ENCODE measurements around the gene TMEM135.
"Not testable (repeated sequence)": the region's sequence is repeated elsewhere in the genome, so short reads cannot be mapped to it uniquely, and the experiment has no call there.

TMEM135 gene

DNA sequence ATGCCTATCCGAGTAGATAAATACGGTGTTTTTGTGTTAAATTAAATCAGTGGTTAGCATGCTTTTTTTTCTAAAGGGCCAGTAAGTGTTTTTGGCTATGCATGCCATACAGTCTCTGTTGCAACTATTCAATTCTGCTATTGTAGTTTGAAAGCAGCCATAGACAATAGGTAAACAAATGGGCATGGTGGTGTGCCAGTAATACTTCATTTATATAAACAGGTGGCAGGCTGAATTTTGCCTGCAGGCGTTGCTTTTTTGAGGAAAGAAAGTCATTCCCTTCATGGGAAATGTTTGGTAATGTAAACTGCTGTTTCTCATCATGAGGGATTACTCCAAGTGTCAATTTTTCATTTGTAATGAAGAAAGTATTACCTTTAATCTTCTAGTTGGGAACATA, 106.5 kb downstream of the TMEM135 start:
- no peak for DNase-seq

DNA sequence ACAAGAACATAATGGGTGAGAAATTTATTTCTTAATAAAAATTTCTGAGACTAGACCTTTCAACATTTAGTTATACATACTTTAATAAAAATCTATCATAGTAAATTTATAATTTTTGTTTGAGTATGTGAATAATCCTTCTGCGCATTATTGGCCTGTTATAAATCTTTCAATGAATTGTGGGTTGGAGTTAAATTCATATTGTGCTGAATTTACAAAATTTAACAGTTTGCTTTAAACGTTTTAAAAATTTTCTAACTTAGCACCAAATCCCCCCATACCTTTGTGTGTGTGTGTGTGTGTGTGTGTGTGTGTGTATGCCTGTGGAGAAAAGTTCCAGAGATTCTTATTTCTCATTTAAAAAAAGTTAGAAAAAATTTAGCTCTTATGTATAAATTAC, 111.0 kb downstream of the TMEM135 start:
- no peak for DNase-seq

DNA sequence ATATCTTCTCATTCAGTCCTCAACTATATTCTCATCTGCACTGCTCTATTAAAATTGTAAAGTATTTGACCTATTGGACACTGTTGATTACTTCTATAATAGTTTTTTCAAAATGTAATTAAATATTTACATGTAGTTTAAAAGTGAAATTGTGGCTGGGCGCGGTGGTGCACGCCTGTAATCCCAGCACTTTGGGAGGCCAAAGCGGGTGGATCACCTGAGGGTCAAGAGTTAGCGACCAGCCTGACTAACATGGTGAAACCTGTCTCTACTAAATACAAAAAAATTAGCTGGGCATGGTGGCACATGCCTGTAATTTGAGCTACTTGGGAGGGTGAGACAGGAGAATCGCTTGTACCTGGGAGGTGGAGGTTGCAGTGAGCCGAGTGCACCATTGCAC, 112.0 kb downstream of the TMEM135 start:
- not testable (repeated sequence) for DNase-seq

DNA sequence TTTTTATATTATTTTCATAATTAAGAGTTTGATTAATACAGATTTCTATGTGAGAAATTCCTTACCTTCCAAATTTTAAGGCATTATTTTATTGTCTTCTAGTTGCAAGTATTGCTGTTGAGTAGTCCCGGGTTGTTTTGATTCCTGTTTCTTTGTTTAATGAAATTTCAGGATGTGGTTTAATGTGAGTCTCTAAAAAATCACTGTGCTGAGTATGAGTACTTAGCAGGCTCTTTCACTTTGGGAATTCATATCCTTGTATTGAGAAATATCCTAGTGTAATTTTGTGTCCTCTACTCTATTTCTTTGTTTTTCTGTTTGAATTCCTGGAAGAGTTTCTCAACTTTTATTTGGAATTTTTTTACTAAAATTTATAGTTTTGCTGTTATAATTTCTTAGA, 113.2 kb downstream of the TMEM135 start:
- no peak for DNase-seq

DNA sequence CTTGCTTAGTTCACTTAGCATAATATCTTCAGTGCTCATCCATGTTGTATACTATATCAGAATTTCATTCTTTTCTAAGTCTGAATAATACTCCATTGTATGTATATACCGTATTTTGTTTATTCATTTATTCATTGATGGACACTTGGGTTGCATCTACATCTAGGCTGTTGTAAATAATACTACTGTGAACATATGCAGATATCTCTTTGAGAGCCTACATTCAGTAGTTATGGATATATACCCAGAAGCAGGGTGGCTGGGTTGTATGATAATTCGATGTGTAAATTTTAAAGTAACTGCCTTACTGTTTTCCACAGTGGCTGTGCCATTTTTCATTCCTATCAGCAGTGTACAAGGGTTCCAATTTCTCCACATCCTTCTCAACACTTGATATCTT, 116.5 kb downstream of the TMEM135 start:
- no peak for DNase-seq

DNA sequence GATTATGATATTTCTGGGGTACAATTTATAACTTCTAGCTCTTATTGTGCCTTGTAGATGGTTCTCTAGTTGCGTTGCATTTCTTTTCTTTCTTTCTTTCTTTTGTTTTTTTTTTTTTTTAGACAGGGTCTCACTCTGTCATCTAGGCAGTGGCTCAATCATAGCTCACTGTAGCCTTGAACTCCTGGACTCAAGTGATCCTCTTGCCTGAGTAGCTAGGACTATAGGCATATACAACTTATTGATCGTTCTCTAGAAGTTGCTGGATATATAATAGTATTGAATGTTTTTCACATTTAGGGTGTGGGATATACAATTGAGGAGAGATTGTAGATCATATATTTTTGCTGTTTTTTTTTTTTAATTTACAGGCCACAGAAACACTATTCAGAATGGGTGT, 119.2 kb downstream of the TMEM135 start:
- no peak for DNase-seq

DNA sequence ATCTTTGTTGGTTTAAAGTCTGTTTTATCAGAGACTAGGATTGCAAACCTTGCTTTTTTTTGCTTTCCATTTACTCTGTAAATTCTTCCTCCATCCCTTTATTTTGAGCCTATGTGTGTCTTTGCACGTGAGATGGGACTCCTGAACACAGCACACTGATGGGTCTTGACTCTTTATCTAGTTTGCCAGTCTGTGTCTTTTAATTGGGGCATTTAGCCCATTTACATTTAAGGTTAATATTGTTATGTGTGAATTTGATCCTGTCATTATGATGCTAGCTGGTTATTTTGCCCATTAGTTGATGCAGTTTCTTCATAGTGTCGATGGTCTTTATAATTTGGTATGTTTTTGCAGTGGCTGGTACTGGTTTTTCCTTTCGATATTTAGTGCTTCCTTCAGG, 131.3 kb downstream of the TMEM135 start:
- DNase-seq: not testable (repeated sequence)

DNA sequence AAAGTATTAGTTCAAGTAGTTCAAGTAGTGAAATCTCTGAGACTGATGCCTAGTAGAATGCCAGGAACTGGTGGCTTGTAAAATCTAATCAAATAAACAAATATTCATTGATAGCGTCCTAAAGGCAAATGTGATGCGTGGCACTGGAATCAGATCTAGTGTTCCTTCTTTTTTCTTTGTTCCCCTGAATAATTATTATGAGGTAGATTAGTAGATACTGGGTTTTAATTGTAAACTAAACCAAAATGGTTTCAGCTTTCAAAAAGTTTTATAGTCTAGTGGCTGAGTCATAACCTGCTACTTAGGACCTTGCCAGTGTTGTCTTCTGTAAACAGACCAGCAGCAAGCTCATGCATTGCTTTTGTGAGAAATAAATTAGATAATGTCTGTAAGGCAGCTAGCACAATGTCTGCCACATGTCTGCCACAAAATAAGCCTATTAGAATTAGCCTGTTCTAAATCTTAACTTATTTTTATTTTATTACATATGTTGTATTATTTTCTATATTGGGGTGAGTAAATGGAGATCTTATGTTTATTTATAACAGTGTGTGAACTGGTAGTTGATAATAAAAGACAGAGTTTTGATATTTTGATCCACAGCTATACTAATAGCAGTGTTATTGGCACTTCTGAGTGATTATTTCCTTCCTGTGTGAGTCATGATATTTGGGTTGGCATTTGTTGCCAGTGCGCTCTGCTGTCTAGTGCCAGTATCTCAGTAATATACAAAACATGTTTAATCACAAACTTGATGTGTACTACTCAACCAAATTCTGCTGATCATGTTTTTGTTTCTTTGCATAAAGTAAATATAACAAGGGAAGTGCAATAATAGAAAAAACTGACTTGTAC, 135.7 kb downstream of the TMEM135 start:
- no peak for DNase-seq

DNA sequence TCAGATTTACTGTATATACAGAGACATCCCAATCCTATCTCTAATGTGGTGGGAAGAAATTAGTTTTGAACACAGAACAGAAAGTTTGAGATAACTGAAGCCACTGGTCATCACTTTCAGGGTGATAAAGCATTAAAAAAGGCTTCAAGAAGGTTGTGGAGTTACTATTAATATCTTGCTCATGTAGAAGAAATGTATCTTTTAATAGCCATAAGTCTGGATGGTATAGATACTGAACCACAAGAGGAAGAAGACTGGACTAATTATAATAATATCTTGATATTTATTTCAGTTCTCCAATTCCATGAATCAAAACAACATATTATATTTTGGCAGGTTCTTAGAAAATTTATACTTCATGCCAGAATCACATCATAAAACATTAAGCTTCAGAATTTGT, 137.1 kb downstream of the TMEM135 start:
- DNase-seq: no peak

DNA sequence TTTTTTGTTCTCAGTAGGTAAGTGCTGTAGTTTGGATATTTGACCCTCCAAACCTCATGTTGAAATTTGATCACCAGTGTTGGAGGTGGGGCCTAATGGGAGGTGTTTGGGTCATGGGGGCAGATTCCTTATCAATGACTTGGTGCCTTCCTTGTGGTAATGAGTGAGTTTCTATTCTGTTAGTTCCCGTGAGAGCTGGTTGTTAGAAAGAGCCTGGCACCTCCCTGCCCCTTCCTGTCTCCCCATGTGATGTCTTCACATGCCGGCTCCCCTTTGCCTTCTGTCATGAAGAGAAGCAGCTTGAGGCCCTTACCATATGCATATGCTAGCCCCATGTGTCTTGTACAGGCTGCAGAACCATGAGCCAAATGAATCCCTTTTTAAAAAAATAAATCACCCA, 138.3 kb downstream of the TMEM135 start:
- DNase-seq: no peak

DNA sequence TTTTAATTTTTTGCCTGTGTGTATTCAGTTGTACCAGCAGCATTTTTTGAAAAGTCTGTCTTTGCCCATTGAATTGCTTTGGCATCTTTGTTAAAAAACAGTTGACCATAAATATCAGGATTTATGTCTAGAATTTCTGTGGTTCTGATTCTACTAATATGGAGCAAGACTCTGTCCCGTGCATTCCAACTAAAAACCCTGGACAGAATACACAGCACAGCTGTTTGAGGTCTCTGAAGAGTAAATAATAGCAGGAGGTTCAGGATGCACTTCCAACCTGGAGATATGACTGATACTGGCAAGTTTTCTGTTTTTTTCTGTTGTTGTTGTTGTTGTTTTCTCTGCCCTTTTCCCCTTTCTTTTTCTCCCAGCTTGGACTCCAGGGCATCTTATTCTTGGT, 141.9 kb downstream of the TMEM135 start:
- no peak for DNase-seq

DNA sequence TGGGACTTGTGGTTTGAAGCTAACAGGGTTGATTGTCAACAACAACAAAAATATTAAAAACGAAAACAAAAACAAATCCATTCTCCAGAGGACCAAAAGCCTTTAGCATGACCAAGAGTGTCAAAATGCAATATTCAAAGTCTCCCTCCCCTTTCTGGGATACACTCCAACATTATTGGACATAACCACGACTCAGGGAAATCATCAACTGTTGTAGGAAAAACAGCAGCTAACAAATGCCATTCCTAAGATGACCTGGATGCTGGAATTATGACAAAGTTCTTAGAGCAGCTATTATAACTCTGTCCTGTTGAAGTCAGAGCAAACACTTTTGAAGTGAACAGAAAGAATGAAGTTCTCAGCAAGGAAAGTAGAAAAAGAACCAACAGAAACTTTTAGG, 143.0 kb downstream of the TMEM135 start:
- no peak for DNase-seq

DNA sequence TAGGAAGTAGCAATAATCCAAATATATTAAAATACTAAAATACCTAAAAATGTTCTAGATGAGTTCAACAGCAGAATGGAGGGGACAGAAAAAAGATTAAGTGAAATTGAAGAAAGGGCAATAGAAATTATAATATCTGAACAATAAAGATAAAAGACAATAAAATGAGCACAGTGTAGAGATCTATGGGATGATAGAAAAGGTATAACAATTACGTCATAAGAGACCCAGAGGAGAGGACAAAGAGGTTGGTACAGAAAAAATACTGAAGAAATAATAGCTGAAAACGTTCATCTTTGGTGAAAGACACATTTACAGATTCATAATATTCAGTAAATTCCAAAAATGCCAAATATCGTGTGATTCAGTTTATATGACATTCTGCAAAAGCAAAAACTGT, 143.4 kb downstream of the TMEM135 start:
- no peak for DNase-seq

DNA sequence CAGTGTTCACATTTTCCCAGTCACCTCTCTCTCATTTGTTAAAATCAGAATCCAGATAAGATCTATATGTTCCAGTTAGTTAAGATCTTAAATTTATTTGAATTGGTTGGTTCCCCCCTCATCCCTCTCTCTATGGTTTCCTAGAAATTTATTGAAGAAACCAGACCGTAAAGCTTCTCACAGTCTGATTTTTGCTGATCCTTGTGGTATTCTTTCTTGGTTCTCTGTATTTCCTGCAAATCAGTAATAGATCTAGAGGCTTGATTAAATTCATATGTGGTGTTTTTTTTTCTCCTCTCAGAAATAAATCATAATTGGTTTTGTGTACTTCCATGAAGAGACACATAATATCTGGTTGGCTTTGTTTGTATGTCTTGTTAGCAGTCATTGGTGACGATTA, 147.5 kb downstream of the TMEM135 start:
- no peak for DNase-seq

DNA sequence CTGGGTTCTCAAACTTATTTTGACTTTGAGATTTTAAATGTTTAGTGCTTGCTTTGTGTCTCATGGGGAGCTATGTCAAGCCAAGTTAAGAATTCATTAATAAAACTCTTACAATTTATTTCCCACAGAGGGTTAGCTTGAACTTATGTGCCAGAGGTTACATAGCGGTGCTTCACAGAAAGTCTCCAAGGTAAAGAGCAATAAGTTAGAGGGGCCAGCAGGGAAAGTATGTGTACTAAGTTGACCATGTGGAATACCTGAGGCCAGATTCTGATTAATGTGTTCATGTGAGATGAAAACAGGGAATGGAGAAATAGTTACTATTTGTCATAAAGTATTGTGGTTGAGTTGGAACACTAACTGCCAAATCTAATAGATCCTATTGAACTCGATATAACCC, 149.3 kb downstream of the TMEM135 start:
- no peak for DNase-seq

DNA sequence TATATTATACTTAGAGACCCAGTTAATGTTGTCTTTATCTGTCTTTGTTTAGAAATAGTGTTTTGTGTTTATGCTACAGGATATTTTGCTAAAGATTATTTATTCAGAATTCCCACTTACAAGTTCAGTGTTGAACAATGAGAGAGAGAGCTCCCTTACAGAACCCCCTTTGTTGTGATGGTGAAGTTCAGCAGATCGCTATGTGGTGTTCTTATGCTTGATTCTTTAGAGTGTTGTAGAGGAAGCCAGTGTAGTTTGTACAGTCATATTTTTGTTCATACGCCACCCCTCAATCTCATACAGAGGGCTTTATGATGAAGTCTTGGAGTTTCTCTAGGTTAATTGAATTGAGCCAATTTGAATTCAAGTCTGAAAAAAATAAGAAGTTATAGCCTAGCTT, 150.2 kb downstream of the TMEM135 start:
- no peak for DNase-seq

DNA sequence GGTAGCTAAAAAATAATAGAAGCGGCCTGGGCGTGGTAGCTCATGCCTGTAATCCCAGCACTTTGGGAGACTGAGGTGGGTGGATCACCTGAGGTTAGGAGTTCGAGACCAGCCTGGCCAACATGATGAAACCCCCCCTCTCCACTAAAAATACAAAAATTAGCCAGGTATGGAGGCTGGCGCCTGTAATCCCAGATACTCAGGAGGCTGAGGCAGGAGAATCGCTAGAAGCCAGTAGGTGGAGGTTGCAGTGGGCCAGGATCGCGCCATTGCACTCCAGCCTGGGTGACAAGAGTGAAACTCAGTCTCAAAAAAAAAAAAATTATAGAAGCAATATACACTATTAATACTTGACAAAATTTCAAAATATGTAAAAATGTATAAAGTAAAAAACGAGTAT, 150.7 kb downstream of the TMEM135 start:
- DNase-seq: not testable (repeated sequence)

DNA sequence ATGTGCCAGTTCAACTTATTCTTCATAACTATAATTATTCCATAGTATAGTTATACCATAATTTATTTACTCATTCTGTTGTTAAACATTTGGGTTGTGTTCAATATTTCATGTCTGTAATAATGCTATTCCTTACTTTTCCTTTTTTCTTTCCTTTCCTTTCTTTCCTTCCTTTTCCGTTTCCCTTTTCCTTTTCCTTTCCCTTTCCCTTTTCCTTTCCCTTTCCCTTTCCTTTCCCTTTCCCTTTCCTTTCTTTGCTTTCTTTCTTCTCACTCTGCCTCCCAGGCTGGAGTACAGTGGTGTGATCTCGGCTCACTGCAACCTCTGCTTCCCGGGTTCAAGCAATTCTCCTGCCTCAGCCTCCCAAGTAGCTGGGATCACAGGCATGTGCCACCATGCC, 151.2 kb downstream of the TMEM135 start:
- not testable (repeated sequence) for DNase-seq

DNA sequence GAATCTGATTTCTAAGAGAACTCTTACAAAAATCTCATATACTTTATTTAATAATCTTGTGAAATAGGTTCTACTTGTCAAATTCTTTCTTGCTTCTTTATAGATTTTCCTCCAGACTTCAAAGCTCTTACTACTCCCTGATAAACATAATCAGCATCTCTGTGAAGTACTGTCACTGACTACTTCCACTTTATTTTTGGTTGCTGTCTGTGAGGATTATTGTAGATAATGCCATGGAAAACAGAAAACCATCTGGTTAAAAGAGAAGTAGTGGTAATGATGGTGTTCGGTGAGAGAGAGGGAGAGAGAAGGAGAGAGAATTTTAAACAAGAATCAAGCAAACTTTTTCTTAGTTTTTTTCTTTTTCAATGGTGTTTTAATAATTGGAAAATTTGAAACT, 152.3 kb downstream of the TMEM135 start:
- DNase-seq: no peak

DNA sequence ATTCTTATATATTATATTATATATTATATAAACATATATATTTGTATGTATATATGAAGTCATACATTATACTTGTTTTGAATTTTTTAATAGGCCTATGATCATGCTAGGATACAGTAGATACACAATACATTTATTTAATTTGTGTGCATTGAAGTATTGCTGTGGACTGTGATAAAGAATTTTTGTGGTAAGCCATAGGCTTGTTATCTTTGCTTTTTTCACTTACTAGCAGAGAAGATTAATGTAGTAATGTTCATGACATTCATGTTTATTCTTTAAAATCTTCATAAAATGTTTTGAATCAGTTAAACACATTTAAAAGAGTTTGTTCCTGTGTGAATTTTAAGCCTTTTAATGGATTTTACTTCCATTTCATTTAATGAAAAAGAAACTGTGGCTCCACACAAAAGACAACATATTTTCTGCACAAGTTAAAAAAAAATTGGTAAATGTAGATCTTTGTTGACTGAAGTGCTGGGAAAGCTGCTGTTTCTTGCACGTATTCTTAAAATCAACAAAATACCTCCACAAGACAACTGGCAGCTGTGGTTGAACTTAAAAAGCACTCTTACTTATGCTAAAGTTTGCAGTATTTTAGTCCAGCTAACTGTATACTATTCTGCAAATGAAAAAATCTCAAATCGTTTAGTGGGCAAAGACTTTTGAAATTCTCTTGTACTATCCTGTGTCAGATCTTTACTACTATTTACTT, 156.2 kb downstream of the TMEM135 start:
- no peak for DNase-seq

DNA sequence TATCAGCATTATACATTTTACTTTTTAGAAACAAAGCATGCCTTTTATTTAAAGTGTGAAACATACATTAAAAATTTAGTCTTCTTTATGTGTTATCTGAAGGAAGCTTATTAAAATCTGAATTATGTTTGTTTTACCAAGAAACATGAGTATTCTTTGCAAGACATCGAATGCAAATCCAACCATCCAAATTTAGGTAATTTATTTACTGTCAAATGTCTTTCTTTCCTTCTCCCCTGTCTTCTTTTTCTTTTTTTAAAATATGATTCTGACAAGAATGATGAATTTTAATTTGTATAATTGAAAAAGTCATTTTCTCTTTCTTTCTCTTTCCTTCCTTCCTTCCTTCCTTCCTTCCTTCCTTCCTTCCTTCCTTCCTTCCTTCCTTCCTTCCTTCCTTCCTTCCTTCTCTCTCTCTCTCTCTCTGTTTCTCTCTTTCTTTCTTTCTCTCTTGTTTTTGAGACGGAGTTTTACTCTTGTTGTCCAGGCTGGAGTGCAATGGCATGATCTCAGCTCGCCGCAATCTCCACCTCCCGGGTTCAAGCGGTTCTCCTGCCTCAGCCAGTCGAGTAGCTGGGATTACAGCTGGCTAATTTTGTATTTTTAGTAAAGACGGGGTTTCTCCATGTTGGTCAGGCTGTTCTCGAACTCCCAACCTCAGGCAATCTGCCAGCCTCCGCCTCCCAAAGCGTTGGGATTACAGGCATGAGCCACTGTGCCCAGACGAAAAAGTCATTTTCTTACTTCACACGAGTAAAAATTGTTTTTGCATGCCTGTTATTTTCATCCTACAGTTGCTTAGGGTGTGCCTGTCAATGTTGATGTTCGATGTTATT, 157.5 kb downstream of the TMEM135 start:
- no peak for DNase-seq

DNA sequence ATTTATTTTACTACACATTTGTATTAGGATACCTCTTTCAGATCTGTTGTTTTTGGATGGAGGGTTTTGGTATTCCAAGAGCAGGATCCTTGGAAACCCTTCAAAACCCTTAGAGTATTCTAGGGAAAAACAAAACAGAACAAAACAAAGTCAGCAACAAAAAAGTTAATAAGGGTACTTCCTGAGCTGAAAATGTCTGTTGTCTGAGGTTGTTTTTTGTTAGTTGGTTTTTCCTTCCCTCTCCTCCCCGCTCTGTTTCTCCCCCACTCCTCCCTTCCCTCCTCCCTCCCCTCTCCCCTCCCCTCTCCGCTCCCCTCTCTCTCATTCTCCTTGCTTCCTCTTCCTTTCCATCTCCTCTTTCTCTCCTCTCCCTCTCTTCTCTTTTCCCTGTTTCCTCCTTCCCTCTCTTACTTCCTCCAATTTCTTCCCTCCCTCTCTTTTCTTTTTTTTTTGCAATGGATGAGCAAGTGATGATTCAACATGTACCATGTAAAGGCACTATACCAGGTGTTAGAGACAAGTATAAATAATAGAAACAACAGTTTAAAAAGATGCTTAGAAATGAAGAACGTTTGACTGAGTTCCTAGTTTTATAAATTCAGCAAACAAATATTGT, 160.6 kb downstream of the TMEM135 start:
- DNase-seq: no peak

DNA sequence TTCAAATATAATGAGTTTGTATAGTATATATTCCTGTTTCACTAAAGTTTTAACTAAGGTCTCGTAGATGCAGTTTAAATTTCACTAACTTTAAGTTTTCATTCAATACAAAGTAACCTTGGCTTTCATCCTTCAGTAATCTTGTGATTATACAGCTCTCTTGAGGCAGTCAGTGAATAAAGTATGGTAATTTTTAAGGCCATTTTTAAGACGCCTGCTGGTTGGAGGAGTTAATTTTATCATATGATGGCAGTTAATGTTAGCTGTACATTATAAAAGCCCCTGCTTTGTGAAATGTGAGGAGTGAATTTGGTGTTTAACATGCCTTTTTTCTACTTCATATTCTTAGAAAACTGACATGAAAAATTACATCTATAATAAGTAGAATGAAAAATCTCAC, 163.6 kb downstream of the TMEM135 start:
- no peak for DNase-seq
